Peyer's patch (tissue), 4 donors: Measurements from ENCODE around the gene AUTS2.

Experiments
- POLR2A ChIP-seq, 2 donors: fragments of 450-650 bp; IDR thresholded peaks; one replicate each; pipeline ENCODE4 v1.5.1; 2017; ENCODE audit warnings: antibody characterized with exemption in 2 of 2, mild to moderate bottlenecking in 2 of 2, moderate library complexity in 2 of 2
- TF ChIP-seq, protein P1 (sequence below), 6 experiments: fragments of 450-650 bp in 4 of 6; fragments of 200-600 bp in 2 of 6; sonication (generic) in 1 of 6; IDR thresholded peaks; one replicate each; pipeline ENCODE4 v1.5.1; 2017 to 2019; ENCODE audit warnings: antibody characterized with exemption in 6 of 6, mild to moderate bottlenecking in 3 of 6, moderate library complexity in 1 of 6

DNA sequence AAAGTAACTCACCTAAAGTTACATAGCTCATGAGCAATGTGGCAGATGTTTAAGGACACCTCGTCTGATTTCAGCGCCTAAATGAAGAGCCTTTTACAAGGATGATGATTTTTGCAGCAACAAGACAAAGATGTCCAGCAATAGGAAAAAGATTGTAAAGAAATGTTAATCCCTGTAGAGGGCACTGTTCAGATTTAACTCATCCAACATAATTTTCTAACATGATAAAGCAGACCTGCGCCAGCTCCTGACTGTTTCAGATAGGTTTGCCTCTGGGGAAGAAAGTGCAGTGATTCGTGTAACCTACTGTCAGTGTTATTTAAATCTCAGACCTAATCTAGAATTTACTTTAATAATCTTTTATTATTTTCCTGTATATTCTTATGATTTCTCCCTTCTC lies 595.2 kb downstream of the AUTS2 start:
- no peak for TF ChIP-seq POLR2A (IDR thresholded peaks at IDR 0.05)
- TF ChIP-seq, protein P1, sequence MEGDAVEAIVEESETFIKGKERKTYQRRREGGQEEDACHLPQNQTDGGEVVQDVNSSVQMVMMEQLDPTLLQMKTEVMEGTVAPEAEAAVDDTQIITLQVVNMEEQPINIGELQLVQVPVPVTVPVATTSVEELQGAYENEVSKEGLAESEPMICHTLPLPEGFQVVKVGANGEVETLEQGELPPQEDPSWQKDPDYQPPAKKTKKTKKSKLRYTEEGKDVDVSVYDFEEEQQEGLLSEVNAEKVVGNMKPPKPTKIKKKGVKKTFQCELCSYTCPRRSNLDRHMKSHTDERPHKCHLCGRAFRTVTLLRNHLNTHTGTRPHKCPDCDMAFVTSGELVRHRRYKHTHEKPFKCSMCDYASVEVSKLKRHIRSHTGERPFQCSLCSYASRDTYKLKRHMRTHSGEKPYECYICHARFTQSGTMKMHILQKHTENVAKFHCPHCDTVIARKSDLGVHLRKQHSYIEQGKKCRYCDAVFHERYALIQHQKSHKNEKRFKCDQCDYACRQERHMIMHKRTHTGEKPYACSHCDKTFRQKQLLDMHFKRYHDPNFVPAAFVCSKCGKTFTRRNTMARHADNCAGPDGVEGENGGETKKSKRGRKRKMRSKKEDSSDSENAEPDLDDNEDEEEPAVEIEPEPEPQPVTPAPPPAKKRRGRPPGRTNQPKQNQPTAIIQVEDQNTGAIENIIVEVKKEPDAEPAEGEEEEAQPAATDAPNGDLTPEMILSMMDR (IDR thresholded peaks at IDR 0.05) = peak in 4 of 6 experiments; percentile 24 to 54 (median 48)
